ENCODE results near the gene DLGAP1.

DNA sequence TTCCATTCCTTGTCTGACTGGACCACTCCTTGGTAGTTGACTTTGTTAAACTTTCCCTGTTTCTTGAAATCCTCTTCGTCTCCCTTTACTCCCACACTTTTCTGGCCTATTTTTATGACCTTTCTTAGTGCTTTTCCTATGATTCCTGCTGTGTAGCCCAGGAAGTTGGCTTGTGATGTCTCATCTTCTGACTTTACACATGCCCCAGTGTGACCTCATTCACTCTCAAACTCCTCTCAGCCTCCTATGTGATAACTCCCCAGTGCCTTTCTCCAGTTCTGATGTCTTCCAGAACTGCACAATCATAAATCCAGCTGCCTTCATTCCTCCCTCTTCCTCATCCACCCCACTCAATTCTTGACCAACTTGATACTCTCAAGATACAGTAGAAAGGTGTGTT lies 597.6 kb downstream of the DLGAP1 start:
- TF ChIP-seq, protein P1, sequence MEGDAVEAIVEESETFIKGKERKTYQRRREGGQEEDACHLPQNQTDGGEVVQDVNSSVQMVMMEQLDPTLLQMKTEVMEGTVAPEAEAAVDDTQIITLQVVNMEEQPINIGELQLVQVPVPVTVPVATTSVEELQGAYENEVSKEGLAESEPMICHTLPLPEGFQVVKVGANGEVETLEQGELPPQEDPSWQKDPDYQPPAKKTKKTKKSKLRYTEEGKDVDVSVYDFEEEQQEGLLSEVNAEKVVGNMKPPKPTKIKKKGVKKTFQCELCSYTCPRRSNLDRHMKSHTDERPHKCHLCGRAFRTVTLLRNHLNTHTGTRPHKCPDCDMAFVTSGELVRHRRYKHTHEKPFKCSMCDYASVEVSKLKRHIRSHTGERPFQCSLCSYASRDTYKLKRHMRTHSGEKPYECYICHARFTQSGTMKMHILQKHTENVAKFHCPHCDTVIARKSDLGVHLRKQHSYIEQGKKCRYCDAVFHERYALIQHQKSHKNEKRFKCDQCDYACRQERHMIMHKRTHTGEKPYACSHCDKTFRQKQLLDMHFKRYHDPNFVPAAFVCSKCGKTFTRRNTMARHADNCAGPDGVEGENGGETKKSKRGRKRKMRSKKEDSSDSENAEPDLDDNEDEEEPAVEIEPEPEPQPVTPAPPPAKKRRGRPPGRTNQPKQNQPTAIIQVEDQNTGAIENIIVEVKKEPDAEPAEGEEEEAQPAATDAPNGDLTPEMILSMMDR (IDR thresholded peaks at IDR 0.05) = no peak
- TF ChIP-seq POLR2AphosphoS5 (IDR thresholded peaks at IDR 0.05) (no peak), POLR2A (IDR thresholded peaks at IDR 0.05) (no peak)

All from breast epithelium (tissue), 3 donors.